HG02840 (cell line): ENCODE results near the gene PFDN4.

Experiments used
- ATAC-seq: cut with Tn5 transposase; IDR thresholded peaks from one replicate; pipeline ENCODE4 v1.9.1; 2021; ENCODE audit warnings: mild to moderate bottlenecking, moderate library complexity, moderate number of reproducible peaks; ENCODE audit not compliant: unreplicated experiment, low FRiP score

Gene PFDN4, protein sequence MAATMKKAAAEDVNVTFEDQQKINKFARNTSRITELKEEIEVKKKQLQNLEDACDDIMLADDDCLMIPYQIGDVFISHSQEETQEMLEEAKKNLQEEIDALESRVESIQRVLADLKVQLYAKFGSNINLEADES

DNA sequence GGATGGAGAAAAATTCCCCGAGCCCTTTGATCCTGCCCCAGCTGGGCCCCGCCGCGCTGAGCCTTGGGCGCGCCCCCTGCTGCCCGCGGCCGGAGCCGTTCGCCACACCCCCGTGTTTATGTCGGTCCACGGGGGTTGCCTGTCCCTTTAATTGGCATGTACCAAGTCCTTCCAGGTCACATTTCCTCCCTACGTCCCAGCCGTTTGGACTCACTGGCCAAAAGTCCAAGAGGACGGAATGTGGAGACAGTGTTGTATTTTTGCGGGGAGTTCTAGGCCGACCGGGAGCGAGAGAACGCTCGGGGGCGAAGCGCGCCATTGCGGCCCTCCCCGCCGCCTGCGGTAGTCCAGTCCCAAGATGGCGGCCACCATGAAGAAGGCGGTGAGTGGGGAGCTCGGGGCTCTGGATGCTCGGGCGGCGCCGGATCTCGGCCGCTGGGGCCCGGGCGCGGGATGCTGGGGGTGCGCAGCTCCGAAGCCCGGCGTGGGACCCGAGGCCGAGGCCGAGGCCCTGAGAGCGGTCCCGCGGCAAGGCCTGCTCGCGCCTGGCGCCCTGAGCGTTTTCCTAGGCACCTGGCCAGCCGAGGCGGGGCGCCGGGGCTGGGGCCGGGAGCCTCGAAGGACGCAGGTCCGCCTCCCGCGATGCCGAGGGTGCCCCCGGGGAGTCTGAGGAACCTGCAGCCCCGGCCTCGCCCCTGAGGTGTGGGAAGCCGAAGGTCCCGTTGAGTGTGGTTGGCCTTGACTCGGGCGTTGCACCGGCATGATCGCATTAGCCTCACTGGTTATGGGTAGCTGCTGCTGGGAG lies at the start of gene PFDN4:
Gene PFDN4 (plus strand): TSS at position 345 of the 805 bp plus-strand sequence. CDS start 14 bp downstream, at position 359.
- peak; percentile 95 for ATAC-seq

DNA sequence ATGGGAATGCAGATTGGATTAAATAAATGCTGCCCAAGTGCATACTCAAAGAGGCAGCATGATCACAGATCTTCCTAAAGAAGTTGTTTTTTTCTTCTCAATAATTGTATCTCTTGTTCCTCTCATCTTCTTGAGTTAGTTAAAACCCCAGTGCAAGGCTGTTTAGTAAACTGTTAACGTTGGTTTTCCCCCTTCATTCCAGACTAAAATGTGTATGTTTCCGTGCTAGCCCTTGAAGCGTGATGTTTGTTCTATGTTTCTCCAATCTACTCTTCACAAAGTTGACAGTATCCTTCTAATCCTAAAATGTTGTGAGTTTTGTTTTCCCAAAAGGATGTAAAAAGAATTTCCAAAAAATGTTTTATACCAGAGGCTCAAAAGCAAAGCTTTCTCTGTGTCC lies 49.7 kb upstream of the PFDN4 start:
- no peak for ATAC-seq

DNA sequence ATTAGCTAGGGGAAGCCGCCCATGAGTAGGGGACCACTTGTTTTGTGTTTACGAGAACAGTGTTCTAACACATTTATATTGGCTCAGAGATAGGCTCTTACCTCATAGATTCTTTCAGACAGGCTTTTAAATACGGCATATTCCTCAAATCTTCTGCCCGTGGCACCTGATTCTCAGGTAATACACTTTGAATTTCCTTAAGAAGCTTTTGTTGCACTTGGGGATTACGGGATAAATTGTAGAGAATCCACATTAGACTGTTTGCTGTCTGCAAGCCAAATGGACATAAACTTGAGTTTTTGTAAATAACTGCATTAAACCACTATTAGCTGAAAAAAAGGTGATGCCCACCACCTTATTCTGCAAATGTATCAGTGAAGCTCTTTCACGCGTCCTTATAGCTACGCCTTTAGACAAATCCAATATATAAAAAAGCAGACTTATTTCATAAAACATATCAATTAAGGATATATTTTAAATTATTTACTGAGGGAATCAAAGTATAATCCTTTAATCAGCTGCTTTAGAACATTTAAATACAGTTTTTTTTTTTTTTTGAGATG lies 49.0 kb upstream of the PFDN4 start:
- no peak for ATAC-seq

DNA sequence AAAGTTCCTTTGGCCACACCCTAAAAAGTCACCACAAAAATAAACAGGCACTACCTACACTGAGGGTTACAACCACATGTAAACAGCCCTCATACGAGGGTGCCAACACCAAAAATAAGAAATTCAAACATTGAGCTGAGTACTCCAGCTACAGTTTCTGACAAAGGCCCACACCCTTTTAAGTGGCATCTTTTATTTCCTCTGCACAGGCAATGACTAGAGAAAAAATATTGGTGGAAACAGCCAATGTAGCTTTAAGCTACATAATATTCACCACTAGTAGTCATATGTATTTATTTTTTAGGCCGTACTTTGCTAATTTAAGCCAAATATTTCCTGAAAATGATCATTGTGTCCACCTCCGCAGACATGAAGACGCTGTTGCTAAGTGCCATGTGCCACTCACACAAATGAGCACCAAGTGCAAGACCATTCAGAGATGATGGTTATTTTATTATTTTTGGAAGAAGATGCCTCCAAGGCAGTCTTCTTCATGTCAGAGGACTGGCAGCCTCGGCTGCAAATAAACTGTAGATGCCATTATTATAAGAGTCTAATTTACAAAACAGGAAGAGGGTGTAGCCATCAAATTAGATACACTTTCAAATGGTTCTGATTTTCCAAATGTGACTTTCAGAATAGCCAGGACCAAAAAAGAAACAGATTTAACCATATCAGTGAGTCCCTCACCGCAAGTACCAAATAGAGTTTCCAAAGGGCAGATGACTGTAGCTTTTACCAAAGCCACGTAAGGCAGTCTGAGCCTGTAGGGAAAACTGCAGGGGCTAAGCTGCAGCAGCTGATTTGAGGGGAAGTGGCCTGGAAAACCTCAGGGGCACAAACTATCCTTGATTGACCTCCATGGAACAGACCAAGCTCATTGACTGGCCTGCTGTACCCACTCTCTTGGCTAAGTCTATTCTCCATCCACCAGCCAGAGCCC lies 47.6 kb upstream of the PFDN4 start:
- ATAC-seq = no peak

GRCh38 chr20:54161008-54161820 lies 46.7 kb upstream of the PFDN4 start:
- no peak for ATAC-seq

DNA sequence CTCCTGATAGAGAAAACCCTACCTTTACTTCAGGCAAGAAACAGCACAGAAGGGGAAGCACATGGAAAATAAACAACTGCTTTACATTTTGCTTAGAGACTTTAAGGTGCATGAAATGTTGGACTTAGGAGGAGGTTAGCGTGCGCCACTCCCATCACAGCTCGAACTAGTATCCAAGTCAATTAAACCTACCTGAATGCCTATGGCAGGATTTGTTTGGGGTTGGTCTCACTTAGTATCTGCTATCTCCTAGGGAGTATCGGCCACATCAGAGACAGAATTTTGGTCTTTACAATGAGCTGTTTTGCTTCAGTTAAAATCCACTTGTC lies 46.1 kb upstream of the PFDN4 start:
- no peak for ATAC-seq

GRCh38 chr20:54162378-54163009 lies 45.4 kb upstream of the PFDN4 start:
- no peak for ATAC-seq

DNA sequence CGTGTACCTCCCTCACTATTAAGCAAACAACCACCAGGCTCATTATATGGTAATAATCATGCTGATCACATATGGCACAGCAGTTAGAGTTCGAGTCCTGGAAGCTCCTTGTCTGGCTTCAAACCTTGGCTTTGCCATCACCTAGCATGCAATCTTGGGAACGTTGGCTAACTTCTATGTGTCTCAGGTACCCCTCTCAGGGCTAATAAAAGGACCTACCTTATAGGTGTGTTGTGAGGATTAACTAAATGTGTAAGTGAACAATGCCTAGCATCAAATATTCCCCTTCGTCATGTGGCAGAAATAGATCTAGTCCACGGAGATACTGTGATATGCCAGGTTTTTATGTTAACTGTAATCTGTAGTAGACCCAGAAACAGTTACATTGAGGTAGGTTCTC lies 44.5 kb upstream of the PFDN4 start:
- ATAC-seq = no peak

- no peak for ATAC-seq
These were observed 42.9 kb upstream of the PFDN4 start for GRCh38 chr20:54165014-54165413.

GRCh38 chr20:54165803-54166202 lies 42.1 kb upstream of the PFDN4 start:
- ATAC-seq = no peak

GRCh38 chr20:54166987-54167662 lies 40.8 kb upstream of the PFDN4 start:
- no peak for ATAC-seq

DNA sequence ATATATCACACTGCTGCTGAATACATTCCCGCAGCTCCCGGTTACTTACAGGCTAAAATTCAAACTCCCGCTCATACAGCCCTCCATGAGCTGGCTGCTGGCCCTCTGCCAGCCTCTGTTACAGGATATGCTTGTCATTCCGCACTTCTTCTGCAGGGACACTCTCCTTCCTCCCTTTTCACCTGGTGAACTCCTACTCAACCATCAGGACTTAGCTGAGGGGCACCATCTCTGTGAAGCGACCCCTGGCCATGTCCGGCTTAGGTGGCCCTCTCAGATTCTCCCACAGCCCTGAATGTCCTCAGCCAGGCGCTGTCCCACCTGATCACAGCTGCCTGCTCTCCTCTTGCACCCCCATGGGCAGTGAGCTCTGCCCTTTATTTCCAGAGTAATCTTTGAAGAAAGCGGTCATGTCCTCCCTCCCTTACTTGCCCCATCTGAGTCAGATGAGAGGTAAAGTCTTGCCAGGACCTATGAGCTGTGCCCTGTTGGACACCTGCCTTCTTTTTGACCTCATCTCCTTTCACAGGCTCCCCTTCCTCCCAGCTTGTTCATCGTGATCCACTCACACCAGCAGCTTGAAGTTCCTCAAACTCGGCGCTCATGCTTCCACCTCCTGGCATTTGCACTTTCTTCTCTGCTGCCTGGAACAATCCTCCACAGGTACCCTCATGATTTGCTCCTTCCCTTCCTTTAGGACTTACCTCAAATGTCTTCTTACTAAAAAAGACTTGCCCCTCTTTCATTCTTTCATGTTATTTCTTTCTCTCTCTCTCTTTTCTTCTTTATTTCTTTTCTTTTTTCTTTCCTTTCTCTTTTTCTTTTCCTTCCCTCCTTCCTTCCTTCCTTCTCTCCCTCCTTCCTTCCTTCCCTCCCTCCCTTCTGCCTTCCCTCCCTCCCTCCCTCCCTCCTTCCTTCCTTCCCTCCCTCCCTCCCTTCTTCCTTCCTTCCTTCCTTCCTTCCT lies 39.7 kb upstream of the PFDN4 start:
- ATAC-seq = no peak

DNA sequence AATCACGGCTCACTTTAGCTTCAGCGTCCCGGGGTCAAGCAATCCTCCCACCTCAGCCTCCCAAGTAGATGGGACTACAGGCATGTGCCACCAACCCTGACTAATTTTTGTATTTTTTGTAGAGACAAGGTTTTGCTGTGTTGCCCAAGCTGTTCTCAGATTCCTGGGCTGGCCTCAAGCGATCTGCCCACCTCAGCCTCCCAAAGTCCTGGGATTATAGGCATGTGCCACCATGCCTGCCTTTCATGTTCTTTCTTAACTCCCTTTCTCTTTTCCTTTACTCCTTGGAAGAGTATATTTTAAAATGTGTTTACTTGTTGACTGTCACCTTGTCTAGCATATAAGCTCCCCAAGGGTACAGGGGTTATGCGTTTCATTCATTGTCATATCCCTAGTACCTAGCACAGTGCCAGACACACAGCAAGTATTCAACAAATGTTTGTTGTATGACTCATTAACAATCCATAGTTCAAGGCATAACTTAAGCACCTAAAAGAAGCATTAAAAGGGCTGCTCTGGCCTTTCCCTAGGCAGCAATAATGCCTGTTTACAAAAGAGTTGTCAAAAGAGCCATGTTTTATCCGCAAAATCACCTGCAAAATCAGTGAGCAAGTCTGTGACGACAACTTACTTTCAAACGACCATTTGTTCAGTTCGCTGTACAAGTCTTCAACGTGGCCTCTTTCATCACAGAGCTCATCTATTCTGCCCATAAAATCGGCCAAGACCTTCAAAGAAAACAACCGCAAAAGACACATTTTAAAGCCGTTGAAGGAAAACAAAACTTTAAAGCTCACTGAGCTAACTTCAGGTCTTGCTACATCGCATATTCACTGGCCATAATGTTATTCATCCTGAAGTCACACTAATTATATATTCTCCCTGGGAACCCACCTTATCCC lies 38.7 kb upstream of the PFDN4 start:
- no peak for ATAC-seq

DNA sequence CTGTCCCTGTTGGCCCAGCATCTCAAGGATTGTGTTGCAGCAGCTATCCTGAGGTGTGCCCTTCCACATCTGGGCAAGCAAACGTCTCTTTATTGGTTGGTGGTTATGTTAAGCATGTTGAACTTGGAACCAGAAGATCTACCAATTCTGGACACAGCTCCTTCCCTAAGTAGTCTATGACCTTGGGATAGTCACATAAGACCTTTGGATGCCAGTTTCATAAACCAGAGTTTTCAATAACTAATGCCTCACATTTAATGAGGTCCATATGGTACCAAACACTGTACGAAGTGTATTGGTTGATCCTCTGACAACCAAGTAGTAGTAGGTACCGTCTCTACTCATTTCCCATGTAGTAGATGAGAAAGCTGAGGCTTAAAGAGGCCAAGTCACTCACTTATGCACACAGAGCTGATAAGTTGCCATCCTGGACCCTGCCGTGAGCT lies 37.8 kb upstream of the PFDN4 start:
- ATAC-seq = no peak

GRCh38 chr20:54170963-54171362 lies 36.9 kb upstream of the PFDN4 start:
- ATAC-seq = no peak

GRCh38 chr20:54172532-54172855 lies 35.4 kb upstream of the PFDN4 start:
- no peak for ATAC-seq
